Panc1 (cell line): Measurements from ENCODE around the gene TTC23. TPM values are rescaled to one million over a fixed set of nuclear protein-coding genes. Genes with fewer than 3 reads are reported as not detected.

Experiments used
- ATAC-seq: fragments of 200-7000 bp; cut with Tn5 transposase; 2 replicates; pipeline ENCODE4 v1.9.1; 2020; ENCODE audit warnings: mild to moderate bottlenecking, moderate library complexity
- BruUV-seq: library from RNA; stranded (reverse); fragments of 400-500 nt; replicated peaks from 2 replicates; lab custom pipeline; 2021; lab: Mats Ljungman, UMichigan
- CTCF ChIA-PET: fragments of 300-600 bp; sonication (Branson Sonifier 250); formaldehyde crosslinking; loops from one replicate; lab custom pipeline; 2022; ENCODE audit warnings: antibody characterized with exemption; lab: Charles Lee
- POLR2A ChIA-PET: fragments of 300-600 bp; sonication (Branson Sonifier 250); formaldehyde crosslinking; loops from one replicate; lab custom pipeline; 2022; ENCODE audit warnings: antibody characterized with exemption; lab: Charles Lee
- DNase-seq: peaks from one replicate; pipeline ENCODE4 v3.0.0-alpha.2; 2010; ENCODE audit warnings: low read depth, low spot score
- H3K27ac ChIP-seq: 2 replicates; pipeline ENCODE4 v1.5.1; 2011; ENCODE audit warnings: mild to moderate bottlenecking, low read length, inconsistent platforms
- H3K27me3 ChIP-seq: fragments of 200-500 bp; sonication (Bioruptor generic); 2 replicates; pipeline ENCODE4 v1.6.0; 2014; ENCODE audit warnings: low read length, inconsistent platforms; ENCODE audit not compliant: control insufficient read depth, insufficient read depth
- H3K36me3 ChIP-seq: fragments of 200-500 bp; sonication (Bioruptor generic); 2 replicates; pipeline ENCODE4 v1.5.1; 2014; ENCODE audit warnings: inconsistent platforms, mild to moderate bottlenecking, low read length, moderate library complexity; ENCODE audit not compliant: control insufficient read depth, insufficient read depth
- H3K4me1 ChIP-seq: 2 replicates; pipeline ENCODE4 v1.5.1; 2011; ENCODE audit warnings: inconsistent platforms, mild to moderate bottlenecking, low read length, moderate library complexity; ENCODE audit not compliant: control insufficient read depth, insufficient read depth
- H3K4me3 ChIP-seq, 2 experiments: 2 replicates each; pipeline ENCODE4 v1.5.1; 2011 to 2012; ENCODE audit warnings: low read depth in 2 of 2, low read length in 2 of 2, mild to moderate bottlenecking in 2 of 2, inconsistent platforms in 1 of 2, moderate library complexity in 1 of 2
- H3K9me3 ChIP-seq: fragments of 200-500 bp; sonication (Bioruptor generic); 2 replicates; pipeline ENCODE4 v1.5.1; 2014; ENCODE audit warnings: low read depth, mild to moderate bottlenecking, inconsistent platforms, low read length, moderate library complexity; ENCODE audit not compliant: control insufficient read depth, insufficient read depth
- POLR2AphosphoS5 ChIP-seq: IDR thresholded peaks from 2 replicates; pipeline ENCODE4 v1.6.1; 2012; ENCODE audit warnings: mild to moderate bottlenecking, low read depth, low read length, moderate library complexity
- REST ChIP-seq, 2 experiments: IDR thresholded peaks; 2 replicates each; pipeline ENCODE4 v1.6.1; 2011 to 2012; ENCODE audit warnings: low read depth in 2 of 2, control low read depth in 1 of 2, low read length in 1 of 2, mild to moderate bottlenecking in 1 of 2, moderate library complexity in 1 of 2; ENCODE audit not compliant: insufficient read depth in 1 of 2
- SIN3A ChIP-seq: IDR thresholded peaks from 2 replicates; pipeline ENCODE4 v1.6.1; 2012; ENCODE audit warnings: low read depth, mild to moderate bottlenecking, low read length, moderate library complexity, borderline replicate concordance; ENCODE audit not compliant: insufficient read depth
- TCF7L2 ChIP-seq: IDR thresholded peaks from 2 replicates; pipeline ENCODE4 v1.6.1; 2011; ENCODE audit warnings: mild to moderate bottlenecking, low read depth, low read length, inconsistent platforms
- in situ Hi-C: cut with HindIII; loops from 2 replicates; pipeline ENCODE4 v1.10.0; 2016; ENCODE audit warnings: low sequenced_read_pairs, low pct_unique_long_range_greater_than_20kb
- intact Hi-C: fragments of 100-400 bp; cut with micrococcal nuclease; formaldehyde crosslinking; loops from one replicate; pipeline ENCODE4 v1.10.0; 2022; ENCODE audit not compliant: unreplicated experiment
- total RNA-seq: library from RNA; stranded (reverse); gene quantifications from one replicate; pipeline ENCODE4 v1.2.1, GENCODE V29; 2021; ENCODE audit not compliant: unreplicated experiment
- TF ChIP-seq, protein P1 (sequence below): fragments of 450-650 bp; IDR thresholded peaks from 2 replicates; pipeline ENCODE4 v1.5.1; 2017; ENCODE audit warnings: mild to moderate bottlenecking

TTC23 gene
- total RNA-seq, 1 experiment from 2014 or later, result 21.7 TPM

DNA sequence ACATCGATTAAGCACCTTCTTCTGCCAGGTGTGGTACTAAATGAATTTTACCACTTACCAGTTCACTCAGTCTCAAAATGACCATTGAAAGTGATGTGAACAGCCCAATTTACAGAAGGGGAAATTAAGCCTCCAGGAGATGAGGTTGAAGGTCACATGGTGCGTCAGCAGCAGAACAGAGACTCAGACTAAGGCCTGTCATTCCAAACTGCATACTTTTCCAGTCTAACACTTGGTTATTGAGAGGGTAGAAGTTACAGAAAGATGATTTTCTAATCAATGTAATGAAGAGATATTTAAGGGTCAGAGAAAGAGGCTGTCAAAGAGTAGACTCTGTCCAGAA, 68.4 kb downstream of the TTC23 start:
- Histone ChIP-seq H3K9me3 (no peaks in the 10 kb centered on the region), H3K36me3 (no peaks in the 10 kb centered on the region), H3K4me3 (no peak overlapping the region), H3K4me1 (no peaks in the 10 kb centered on the region), H3K27me3 (no peaks in the 10 kb centered on the region), H3K27ac (no peak overlapping the region)
- TF ChIP-seq SIN3A, result no peak
- TF ChIP-seq TCF7L2, result no peak
- TF ChIP-seq REST (IDR thresholded peaks at IDR 0.05; ENCODE audit: insufficient read depth in 1 of 2, low read depth in 2 of 2, low read length in 1 of 2), result no peak
- TF ChIP-seq, protein P1, sequence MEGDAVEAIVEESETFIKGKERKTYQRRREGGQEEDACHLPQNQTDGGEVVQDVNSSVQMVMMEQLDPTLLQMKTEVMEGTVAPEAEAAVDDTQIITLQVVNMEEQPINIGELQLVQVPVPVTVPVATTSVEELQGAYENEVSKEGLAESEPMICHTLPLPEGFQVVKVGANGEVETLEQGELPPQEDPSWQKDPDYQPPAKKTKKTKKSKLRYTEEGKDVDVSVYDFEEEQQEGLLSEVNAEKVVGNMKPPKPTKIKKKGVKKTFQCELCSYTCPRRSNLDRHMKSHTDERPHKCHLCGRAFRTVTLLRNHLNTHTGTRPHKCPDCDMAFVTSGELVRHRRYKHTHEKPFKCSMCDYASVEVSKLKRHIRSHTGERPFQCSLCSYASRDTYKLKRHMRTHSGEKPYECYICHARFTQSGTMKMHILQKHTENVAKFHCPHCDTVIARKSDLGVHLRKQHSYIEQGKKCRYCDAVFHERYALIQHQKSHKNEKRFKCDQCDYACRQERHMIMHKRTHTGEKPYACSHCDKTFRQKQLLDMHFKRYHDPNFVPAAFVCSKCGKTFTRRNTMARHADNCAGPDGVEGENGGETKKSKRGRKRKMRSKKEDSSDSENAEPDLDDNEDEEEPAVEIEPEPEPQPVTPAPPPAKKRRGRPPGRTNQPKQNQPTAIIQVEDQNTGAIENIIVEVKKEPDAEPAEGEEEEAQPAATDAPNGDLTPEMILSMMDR, result no peak
- no peak for TF ChIP-seq POLR2AphosphoS5
- POLR2A ChIA-PET, result no interaction called here
- ATAC-seq, result no peak
- no TSS peak for BruUV-seq
- in situ Hi-C loops (no loop called here), intact Hi-C loops (no loop called here)
- DNase-seq, result no peak
- CTCF ChIA-PET, result no interaction called here

- intact Hi-C loops (no loop called here), in situ Hi-C loops (no loop called here)
- TF ChIP-seq TCF7L2, result no peak
- no peak for TF ChIP-seq SIN3A
- TF ChIP-seq POLR2AphosphoS5, result no peak
- TF ChIP-seq REST (IDR thresholded peaks at IDR 0.05; ENCODE audit: insufficient read depth in 1 of 2, low read depth in 2 of 2, low read length in 1 of 2), result no peak
- TF ChIP-seq, protein P1, result no peak
- H3K4me1 ChIP-seq, result no peaks in the 10 kb centered on the region
- no peak for DNase-seq
- CTCF ChIA-PET, result interaction anchor here (0.6 kb wide), 1 partner anchor 28 kb away, joined by 3 read pairs; no protein-coding TSS in a partner anchor
- H3K27ac ChIP-seq, result no peak overlapping the region
- POLR2A ChIA-PET, result no interaction called here
- no peaks in the 10 kb centered on the region for H3K27me3 ChIP-seq
- H3K36me3 ChIP-seq, result no peaks in the 10 kb centered on the region
- H3K9me3 ChIP-seq, result no peaks in the 10 kb centered on the region
- no peak overlapping the region for H3K4me3 ChIP-seq
- ATAC-seq, result no peak
- no TSS peak for BruUV-seq
Measured at GRCh38 chr15:99180086-99180963, 69.1 kb downstream of the TTC23 start.
